Spleen (tissue), 11 donors: ENCODE measurements around the gene APEX1. TPM values are rescaled to one million over a fixed set of nuclear protein-coding genes. Genes with fewer than 3 reads are reported as not detected.

Source experiments
- DNase-seq: peaks from one replicate; pipeline ENCODE4 v3.0.0-alpha.2; 2020
- H3K27ac ChIP-seq, 8 donors: fragments of 200-600 bp; sonication (generic) in 7 of 8; 1 replicate in 4 of 8; 2 replicates in 4 of 8; pipeline versions ENCODE4 v1.5.0 to v1.8.0; 2016 to 2021; ENCODE audit warnings: inconsistent platforms in 4 of 8, mild to moderate bottlenecking in 4 of 8, moderate library complexity in 1 of 8
- H3K27me3 ChIP-seq, 7 donors: fragments of 200-600 bp; sonication (generic) in 6 of 7; replicated peaks in 1 of 7; 1 replicate in 4 of 7; 2 replicates in 3 of 7; pipeline versions ENCODE4 v1.5.0 to v1.8.0; 2016 to 2021; ENCODE audit warnings: inconsistent platforms in 3 of 7, mild to moderate bottlenecking in 1 of 7
- H3K36me3 ChIP-seq, 6 donors: fragments of 200-600 bp; sonication (generic) in 5 of 6; 1 replicate in 4 of 6; 2 replicates in 2 of 6; pipeline versions ENCODE4 v1.5.0 to v1.8.0; 2016 to 2021; ENCODE audit warnings: inconsistent platforms in 2 of 6
- H3K4me1 ChIP-seq, 6 donors: fragments of 200-600 bp; sonication (generic) in 5 of 6; 1 replicate in 3 of 6; 2 replicates in 3 of 6; pipeline versions ENCODE4 v1.5.0 to v1.8.0; 2016 to 2021; ENCODE audit warnings: inconsistent platforms in 3 of 6
- H3K4me3 ChIP-seq, 8 donors: fragments of 200-600 bp; sonication (generic) in 7 of 8; 1 replicate in 4 of 8; 2 replicates in 4 of 8; pipeline versions ENCODE4 v1.5.0 to v1.8.0; 2016 to 2021; ENCODE audit warnings: inconsistent platforms in 4 of 8, mild to moderate bottlenecking in 4 of 8, moderate library complexity in 2 of 8
- H3K9me3 ChIP-seq, 8 donors: fragments of 200-600 bp; sonication (generic) in 7 of 8; 1 replicate in 4 of 8; 2 replicates in 4 of 8; pipeline versions ENCODE4 v1.5.0 to v1.8.0; 2016 to 2021; ENCODE audit warnings: inconsistent platforms in 4 of 8
- CTCF ChIP-seq, 11 experiments: fragments of 200-600 bp in 7 of 11; fragments of 450-650 bp in 4 of 11; sonication (generic) in 4 of 11; IDR thresholded peaks in 8 of 11; conservative IDR thresholded peaks in 3 of 11; 1 replicate in 7 of 11; 2 replicates in 4 of 11; pipeline versions ENCODE4 v1.4.0 to v1.8.0; 2016 to 2021; ENCODE audit warnings: antibody characterized with exemption in 11 of 11, inconsistent platforms in 4 of 11, mild to moderate bottlenecking in 1 of 11
- POLR2A ChIP-seq, 3 donors: fragments of 450-650 bp; IDR thresholded peaks; one replicate each; pipeline ENCODE4 v1.5.1; 2017; ENCODE audit warnings: antibody characterized with exemption in 3 of 3, mild to moderate bottlenecking in 1 of 3
- POLR2AphosphoS5 ChIP-seq, 3 donors: sonication (generic); formaldehyde crosslinking; IDR thresholded peaks; one replicate each; pipeline ENCODE4 v1.5.1; 2017; ENCODE audit warnings: antibody characterized with exemption in 3 of 3
- WGBS, 5 donors: extraction: QIAGEN DNeasy Blood & Tissue Kit in 3 of 5; methylation state at CpG; one replicate each; pipeline versions ENCODE4 v1.1.5 to v1.1.7; 2013 to 2018; 5-methylcytosine and 5-hydroxymethylcytosine counted together
- intact Hi-C: fragments of 100-400 bp; cut with DNase I; formaldehyde crosslinking; loops from one replicate; pipeline ENCODE4 v1.15.0; 2023; ENCODE audit warnings: low total_unique reads
- polyA plus RNA-seq, 3 donors: library from polyadenylated mRNA; stranded (reverse); fragments of 200-250 nt; gene quantifications; one replicate each; pipeline ENCODE4 v1.2.1, GENCODE V29; 2013
- total RNA-seq, 7 donors: library from RNA; depleted of rRNA in 3 of 7; stranded (reverse); fragments of >200 nt in 3 of 7; fragmentation: NEBNext Ultra II Directional in 4 of 7; extraction: Animal tissue kit (Norgen Biotek cat#: 25700) in 4 of 7; gene quantifications; one replicate each; pipeline versions ENCODE4 v1.1.0 to v1.2.1, GENCODE V29; 2016 to 2021
- donor health status: healthy with polysubstance abuse.
- donor health status: DM: no; HTN: no; CAD: no; lungs with moderate emphysema.
- donor health status: DM: no; HTN: no; CAD: no.
- donor health status: Bipolar disorder and iron deficiency.
- donor health status: healthy.
- donor health status: DM: no; HTN: no; CAD: no.
- donor health status: DM: yes; HTN: yes; CAD: no.

APEX1 gene
- total and polyA plus RNA-seq, 10 donors: 89.4 to 153 (median 115) TPM

DNA sequence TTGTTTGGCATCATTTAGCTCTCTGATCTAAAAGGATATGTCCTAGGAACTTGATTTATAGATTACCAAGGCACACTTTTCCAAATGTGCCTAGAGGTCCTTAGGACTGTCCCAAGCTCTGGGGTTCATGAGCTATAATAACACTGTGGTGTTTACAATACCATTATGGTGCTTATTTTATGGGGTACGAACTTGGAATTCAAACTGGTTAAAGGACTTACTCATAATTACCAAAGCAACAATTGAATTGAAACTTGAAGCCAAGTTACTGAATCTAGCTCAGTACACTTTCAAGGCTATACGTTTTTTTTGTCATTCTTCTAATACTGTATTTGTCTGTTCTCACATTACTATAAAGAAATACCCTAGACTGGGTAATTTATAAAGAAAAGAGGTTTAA lies 32.1 kb upstream of the APEX1 start:
- no peaks in the 10 kb centered on the region for H3K27me3 ChIP-seq
- H3K9me3 ChIP-seq: no peaks in the 10 kb centered on the region
- intact Hi-C loops: no loop called here
- H3K36me3 ChIP-seq: no peaks in the 10 kb centered on the region
- no peak for TF ChIP-seq POLR2A (IDR thresholded peaks at IDR 0.05)
- TF ChIP-seq CTCF (IDR thresholded peaks at IDR 0.05 in 8 of 11, conservative IDR thresholded peaks at IDR 0.05 in 3 of 11): no peak
- no peak for TF ChIP-seq POLR2AphosphoS5 (IDR thresholded peaks at IDR 0.05)
- no peak overlapping the region for H3K27ac ChIP-seq
- no peak for DNase-seq
- H3K4me1 ChIP-seq: peaks cover 9 to 28% (median 10%) of the 10 kb centered on the region in 6 donors
- WGBS, 5 donors: 43 to 84% (median 66%) methylated on average over 2 of the region's 2 CpGs
- H3K4me3 ChIP-seq: no peak overlapping the region

DNA sequence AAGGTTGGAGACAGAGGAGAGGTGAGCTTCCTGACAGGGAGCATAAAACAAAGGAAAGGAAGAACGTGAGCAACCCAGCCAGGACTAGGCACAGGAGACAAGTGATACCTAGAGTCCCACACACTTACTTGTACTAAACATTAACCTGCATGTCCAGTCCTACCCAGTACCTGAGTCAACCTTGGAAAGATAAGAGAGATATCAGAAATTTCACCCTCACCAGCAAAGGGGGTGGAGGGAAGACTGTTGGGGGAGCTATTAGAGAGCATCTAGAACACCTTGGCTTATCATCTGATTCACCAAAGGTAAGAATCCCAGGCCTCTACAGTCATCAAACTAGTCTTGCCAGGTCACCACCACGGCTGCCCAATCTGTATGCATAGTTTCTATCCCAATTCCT lies 30.2 kb upstream of the APEX1 start:
- H3K36me3 ChIP-seq: no peaks in the 10 kb centered on the region
- 35 to 49% (median 39%) methylated on average over 2 of the region's 2 CpGs for WGBS, 5 donors
- no peak for DNase-seq
- intact Hi-C loops: no loop called here
- H3K27me3 ChIP-seq: no peaks in the 10 kb centered on the region
- no peak overlapping the region for H3K27ac ChIP-seq
- no peak for TF ChIP-seq POLR2A (IDR thresholded peaks at IDR 0.05)
- no peak for TF ChIP-seq CTCF (IDR thresholded peaks at IDR 0.05 in 8 of 11, conservative IDR thresholded peaks at IDR 0.05 in 3 of 11)
- no peak for TF ChIP-seq POLR2AphosphoS5 (IDR thresholded peaks at IDR 0.05)
- H3K4me3 ChIP-seq: no peak overlapping the region
- peaks cover 23 to 37% (median 29%) of the 10 kb centered on the region in 6 donors for H3K4me1 ChIP-seq
- H3K9me3 ChIP-seq: no peaks in the 10 kb centered on the region

- no peak for TF ChIP-seq CTCF (IDR thresholded peaks at IDR 0.05 in 8 of 11, conservative IDR thresholded peaks at IDR 0.05 in 3 of 11)
- TF ChIP-seq POLR2A (IDR thresholded peaks at IDR 0.05): no peak
- peak in 1 of 3 donors; percentile 29 for TF ChIP-seq POLR2AphosphoS5 (IDR thresholded peaks at IDR 0.05)
- Histone ChIP-seq H3K4me3 (peak overlapping the region in 5 of 8 donors; percentile 11 to 52 (median 23)), H3K27ac (peak overlapping the region; percentile 69 to 88 (median 84)), H3K4me1 (peaks cover 23 to 49% (median 40%) of the 10 kb centered on the region in 6 donors), H3K36me3 (no peaks in the 10 kb centered on the region), H3K27me3 (no peaks in the 10 kb centered on the region), H3K9me3 (no peaks in the 10 kb centered on the region)
- 15 to 30% (median 20%) methylated on average over 5 of the region's 5 CpGs for WGBS, 5 donors
- no peak for DNase-seq
- intact Hi-C loops: no loop called here
Measured at GRCh38 chr14:20427231-20428009, 27.6 kb upstream of the APEX1 start.

DNA sequence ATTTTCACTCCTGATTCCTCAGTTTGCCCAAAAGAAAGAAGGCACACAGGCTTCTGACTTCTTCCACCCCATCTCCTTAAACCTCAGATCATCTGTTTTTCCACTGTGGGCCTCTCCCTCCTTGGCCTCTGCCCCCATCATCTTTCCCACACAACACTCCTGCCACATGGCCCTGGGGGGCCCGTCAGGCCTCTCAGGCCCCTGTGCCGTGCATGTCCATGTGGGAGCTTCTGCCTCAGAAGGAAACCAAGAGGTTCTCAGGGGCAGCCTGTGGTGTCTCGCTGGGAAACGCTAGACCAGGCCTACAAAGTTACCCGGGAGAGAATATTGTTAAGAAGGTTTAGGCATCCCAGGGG lies 27.0 kb upstream of the APEX1 start:
- peak overlapping the region in 3 of 8 donors; percentile 11 to 52 (median 29) for H3K4me3 ChIP-seq
- WGBS, 5 donors: 17 to 43% (median 30%) methylated on average over 5 of the region's 5 CpGs

More for the DNA sequence above, 27.0 kb upstream of the APEX1 start:
- TF ChIP-seq CTCF (IDR thresholded peaks at IDR 0.05 in 8 of 11, conservative IDR thresholded peaks at IDR 0.05 in 3 of 11): no peak
- peak in 1 of 3 donors; percentile 24 for TF ChIP-seq POLR2AphosphoS5 (IDR thresholded peaks at IDR 0.05)
- H3K36me3 ChIP-seq: no peaks in the 10 kb centered on the region
- no peaks in the 10 kb centered on the region for H3K27me3 ChIP-seq
- intact Hi-C loops: no loop called here
- no peaks in the 10 kb centered on the region for H3K9me3 ChIP-seq
- H3K4me1 ChIP-seq: peaks cover 23 to 49% (median 40%) of the 10 kb centered on the region in 6 donors
- peak; percentile 78 for DNase-seq
- peak overlapping the region; percentile 69 to 88 (median 84) for H3K27ac ChIP-seq
